ENCODE results near the gene CABLES1.
A peak's percentile ranks its signal among the peaks of the same experiment; 100 is the strongest.

Gene CABLES1

DNA sequence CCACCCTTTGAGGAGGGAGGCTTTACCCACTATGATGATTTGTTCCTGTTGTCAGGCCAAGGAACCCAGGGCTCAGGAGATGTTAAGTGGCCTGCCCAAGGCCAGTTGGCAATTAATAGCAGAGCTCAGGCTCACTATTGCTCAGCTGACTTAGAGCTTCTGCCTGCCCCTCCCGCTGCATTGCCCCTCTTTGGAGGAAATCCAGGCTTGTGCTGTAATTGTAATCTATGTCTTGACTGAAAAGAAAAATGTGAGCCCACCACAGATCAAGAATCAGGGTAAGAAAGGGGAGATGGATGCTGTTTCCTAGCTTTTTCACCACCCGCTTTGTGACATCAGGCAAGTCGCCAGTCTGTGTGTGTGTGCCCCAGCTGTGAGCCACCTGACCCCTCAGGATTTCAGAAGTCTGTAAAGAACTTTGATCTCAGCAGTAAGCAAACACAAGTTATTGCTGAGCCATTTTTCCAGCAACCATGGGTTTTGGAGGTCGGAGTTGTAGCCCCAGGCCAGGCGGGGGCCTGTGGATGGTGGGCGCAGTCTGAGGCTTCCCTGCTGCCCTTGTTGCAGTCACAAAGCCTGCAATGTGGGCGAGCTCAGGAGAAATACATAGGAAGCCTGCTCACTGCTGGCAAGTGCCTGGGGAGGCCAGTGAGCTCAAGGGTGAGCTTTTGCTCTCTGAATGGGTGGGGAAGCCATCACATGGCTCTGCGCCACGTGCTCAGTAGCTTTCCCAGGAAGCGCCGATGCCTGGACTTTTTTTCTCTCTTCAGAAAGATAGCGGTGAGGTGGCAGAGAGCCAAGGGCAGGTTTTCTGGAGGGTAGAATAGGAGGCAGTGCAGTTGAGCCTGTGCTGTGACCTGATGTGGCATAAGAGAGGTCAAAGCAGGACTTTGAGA lies 6.1 kb downstream of the CABLES1 start (continued):
- TF ChIP-seq ZNF221 (tag by site-specific recombination; IDR thresholded peaks at IDR 0.05; ENCODE audit: borderline replicate concordance) (no peak), ZBTB20 (tag by site-specific recombination; IDR thresholded peaks at IDR 0.05) (peak; percentile 59), ZIC2 (tag by site-specific recombination; IDR thresholded peaks at IDR 0.05) (peak; percentile 90), ZSCAN30 (tag by site-specific recombination; IDR thresholded peaks at IDR 0.05) (0 out of 2 replicates have a peak, but pooled peaks have one; percentile 2), GLI2 (tag by site-specific recombination; IDR thresholded peaks at IDR 0.05; ENCODE audit: borderline replicate concordance, low read depth) (no peak)
- TF ChIP-seq, protein P1, sequence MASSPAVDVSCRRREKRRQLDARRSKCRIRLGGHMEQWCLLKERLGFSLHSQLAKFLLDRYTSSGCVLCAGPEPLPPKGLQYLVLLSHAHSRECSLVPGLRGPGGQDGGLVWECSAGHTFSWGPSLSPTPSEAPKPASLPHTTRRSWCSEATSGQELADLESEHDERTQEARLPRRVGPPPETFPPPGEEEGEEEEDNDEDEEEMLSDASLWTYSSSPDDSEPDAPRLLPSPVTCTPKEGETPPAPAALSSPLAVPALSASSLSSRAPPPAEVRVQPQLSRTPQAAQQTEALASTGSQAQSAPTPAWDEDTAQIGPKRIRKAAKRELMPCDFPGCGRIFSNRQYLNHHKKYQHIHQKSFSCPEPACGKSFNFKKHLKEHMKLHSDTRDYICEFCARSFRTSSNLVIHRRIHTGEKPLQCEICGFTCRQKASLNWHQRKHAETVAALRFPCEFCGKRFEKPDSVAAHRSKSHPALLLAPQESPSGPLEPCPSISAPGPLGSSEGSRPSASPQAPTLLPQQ (tag by site-specific recombination; IDR thresholded peaks at IDR 0.05): peak; percentile 29; the same call in 1 of the 2 replicates
- TF ChIP-seq, protein P2, sequence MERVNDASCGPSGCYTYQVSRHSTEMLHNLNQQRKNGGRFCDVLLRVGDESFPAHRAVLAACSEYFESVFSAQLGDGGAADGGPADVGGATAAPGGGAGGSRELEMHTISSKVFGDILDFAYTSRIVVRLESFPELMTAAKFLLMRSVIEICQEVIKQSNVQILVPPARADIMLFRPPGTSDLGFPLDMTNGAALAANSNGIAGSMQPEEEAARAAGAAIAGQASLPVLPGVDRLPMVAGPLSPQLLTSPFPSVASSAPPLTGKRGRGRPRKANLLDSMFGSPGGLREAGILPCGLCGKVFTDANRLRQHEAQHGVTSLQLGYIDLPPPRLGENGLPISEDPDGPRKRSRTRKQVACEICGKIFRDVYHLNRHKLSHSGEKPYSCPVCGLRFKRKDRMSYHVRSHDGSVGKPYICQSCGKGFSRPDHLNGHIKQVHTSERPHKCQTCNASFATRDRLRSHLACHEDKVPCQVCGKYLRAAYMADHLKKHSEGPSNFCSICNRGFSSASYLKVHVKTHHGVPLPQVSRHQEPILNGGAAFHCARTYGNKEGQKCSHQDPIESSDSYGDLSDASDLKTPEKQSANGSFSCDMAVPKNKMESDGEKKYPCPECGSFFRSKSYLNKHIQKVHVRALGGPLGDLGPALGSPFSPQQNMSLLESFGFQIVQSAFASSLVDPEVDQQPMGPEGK (tag by site-specific recombination; IDR thresholded peaks at IDR 0.05): 0 out of 2 replicates have a peak, but pooled peaks have one; percentile 29

DNA sequence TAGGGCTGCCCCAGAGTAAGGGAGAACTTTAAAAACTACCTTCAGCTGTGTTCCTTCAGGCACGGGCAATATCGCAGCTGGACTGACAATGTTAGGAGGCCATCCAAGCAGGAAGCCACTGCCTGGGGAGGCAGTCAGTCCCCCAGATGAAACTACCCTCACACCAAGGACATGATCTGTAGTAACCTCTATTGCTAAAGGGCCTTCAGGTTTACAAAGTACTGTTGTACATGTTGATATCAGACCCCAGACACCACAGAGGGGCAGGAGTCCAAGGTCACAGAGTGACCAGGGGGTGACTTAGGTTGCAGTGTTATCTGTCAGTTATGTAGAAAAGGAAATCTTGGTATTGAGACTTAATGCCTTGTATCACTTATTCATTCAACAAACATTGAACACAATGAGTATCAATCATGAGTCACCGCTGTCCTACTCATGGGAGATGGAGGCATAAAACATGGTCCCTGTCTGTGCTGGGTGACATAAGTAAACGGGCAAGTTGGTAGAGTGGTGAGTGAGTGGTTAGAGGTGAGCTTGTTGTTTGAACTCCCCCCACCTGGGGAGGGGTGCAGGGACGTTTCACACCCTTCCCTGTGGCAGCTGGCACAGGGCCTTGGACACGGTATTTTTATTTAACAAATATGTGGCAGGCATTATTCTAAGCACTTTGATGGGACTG lies 7.1 kb downstream of the CABLES1 start:
- ChIA-PET POLR2A (no interaction called here), CTCF (interaction anchor here (1.1 to 1.5 kb wide), 2 partner anchors 11 to 17 kb away, joined by 4 read pairs; no protein-coding TSS in a partner anchor)
- Histone ChIP-seq H3K36me3 (ENCODE audit: control insufficient read depth in 2 of 2, insufficient read depth in 1 of 2, low read length in 2 of 2) (peaks cover 0 to 7% of the 10 kb centered on the region in 2 experiments; a peak in 2 of 3 replicates), H3K4me1 (ENCODE audit: control insufficient read depth, insufficient read depth, low read length) (peaks cover 29% of the 10 kb centered on the region), H3K27ac (ENCODE audit: extremely low read depth, low read depth, low read length) (no peak overlapping the region), H3K9me3 (ENCODE audit: control insufficient read depth, insufficient read depth, low read depth, low read length) (no peaks in the 10 kb centered on the region), H3K4me3 (ENCODE audit: low read depth, low read length) (no peak overlapping the region)
- TF ChIP-seq ZNF837 (tag by site-specific recombination; IDR thresholded peaks at IDR 0.05) (no peak), ZNF223 (tag by site-specific recombination; IDR thresholded peaks at IDR 0.05) (no peak), ZNF24 (tag by site-specific recombination; IDR thresholded peaks at IDR 0.05) (no peak), ZNF610 (tag by site-specific recombination; IDR thresholded peaks at IDR 0.05; ENCODE audit: borderline replicate concordance) (no peak), ZNF555 (tag by site-specific recombination; conservative IDR thresholded peaks at IDR 0.05) (no peak)
- TF ChIP-seq, protein P3, sequence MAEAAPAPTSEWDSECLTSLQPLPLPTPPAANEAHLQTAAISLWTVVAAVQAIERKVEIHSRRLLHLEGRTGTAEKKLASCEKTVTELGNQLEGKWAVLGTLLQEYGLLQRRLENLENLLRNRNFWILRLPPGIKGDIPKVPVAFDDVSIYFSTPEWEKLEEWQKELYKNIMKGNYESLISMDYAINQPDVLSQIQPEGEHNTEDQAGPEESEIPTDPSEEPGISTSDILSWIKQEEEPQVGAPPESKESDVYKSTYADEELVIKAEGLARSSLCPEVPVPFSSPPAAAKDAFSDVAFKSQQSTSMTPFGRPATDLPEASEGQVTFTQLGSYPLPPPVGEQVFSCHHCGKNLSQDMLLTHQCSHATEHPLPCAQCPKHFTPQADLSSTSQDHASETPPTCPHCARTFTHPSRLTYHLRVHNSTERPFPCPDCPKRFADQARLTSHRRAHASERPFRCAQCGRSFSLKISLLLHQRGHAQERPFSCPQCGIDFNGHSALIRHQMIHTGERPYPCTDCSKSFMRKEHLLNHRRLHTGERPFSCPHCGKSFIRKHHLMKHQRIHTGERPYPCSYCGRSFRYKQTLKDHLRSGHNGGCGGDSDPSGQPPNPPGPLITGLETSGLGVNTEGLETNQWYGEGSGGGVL (tag by site-specific recombination; IDR thresholded peaks at IDR 0.05): peak; percentile 60

DNA sequence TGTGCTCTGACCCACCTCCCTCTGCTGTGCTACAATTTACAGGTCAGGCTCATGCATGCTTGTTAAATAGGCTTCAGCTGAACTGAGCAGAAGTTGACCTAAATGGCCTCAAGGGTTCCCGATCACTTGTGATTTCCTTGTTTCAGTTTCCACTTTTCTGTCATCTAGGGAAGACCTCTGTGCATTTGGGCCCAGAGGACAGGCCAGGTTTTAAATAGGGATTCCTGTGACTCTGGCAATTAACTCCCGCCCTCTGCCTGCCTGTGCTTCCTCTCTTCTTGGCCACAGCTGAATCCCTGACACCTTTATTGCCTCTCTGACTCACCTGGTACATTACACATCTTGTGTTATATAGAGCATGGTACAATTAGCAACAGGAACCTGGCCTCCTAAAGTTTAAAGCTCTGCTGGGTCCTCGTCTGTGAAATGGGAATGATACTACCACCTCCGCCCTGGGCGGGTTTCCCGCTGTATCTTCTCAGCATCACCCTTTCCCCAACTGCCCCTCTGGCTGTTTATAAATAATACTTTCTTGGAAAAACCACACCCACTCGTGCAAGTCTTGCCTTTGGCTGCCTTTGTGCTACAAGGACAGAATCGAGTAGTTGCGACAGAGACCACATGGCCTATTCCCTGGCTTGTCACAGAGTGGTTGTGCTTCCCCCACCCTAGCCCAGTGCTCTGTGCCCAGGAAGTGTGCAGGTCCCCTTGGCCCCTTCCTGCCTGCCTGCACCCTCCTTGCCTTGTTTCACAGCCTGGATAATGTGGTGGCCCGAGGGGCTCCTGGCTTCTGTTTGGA lies 7.9 kb downstream of the CABLES1 start:
- H3K27ac ChIP-seq (ENCODE audit: extremely low read depth, low read depth, low read length): no peak overlapping the region
- CTCF ChIA-PET: interaction anchor here (0.7 kb wide), 1 partner anchor 36 kb away, joined by 4 read pairs; no protein-coding TSS in a partner anchor
- TF ChIP-seq ZFP37 (tag by site-specific recombination; IDR thresholded peaks at IDR 0.05): no peak
- TF ChIP-seq, protein P4, sequence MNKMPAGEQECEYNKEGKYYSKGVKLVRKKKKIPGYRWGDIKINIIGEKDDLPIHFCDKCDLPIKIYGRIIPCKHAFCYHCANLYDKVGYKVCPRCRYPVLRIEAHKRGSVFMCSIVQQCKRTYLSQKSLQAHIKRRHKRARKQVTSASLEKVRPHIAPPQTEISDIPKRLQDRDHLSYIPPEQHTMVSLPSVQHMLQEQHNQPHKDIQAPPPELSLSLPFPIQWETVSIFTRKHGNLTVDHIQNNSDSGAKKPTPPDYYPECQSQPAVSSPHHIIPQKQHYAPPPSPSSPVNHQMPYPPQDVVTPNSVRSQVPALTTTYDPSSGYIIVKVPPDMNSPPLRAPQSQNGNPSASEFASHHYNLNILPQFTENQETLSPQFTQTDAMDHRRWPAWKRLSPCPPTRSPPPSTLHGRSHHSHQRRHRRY (tag by site-specific recombination; IDR thresholded peaks at IDR 0.05): no peak
- TF ChIP-seq ZNF248 (tag by site-specific recombination; IDR thresholded peaks at IDR 0.05): no peak
- no peak for TF ChIP-seq ZNF785 (tag by site-specific recombination; IDR thresholded peaks at IDR 0.05)
- 0 out of 2 replicates have a peak, but pooled peaks have one; percentile 14 for TF ChIP-seq ZNF366 (tag by site-specific recombination; conservative IDR thresholded peaks at IDR 0.05)
- TF ChIP-seq SETDB1 (IDR thresholded peaks at IDR 0.05; ENCODE audit: insufficient read length, low read length): no peak
- TF ChIP-seq ZNF223 (tag by site-specific recombination; IDR thresholded peaks at IDR 0.05): peak; percentile 51; the same call in 1 of the 2 replicates
- peak; percentile 84 for TF ChIP-seq KLF1 (tag by site-specific recombination; IDR thresholded peaks at IDR 0.05)
- TF ChIP-seq ZNF76 (tag by site-specific recombination; IDR thresholded peaks at IDR 0.05; ENCODE audit: borderline replicate concordance, low read depth): no peak
- peak; percentile 41; the same call in 1 of the 2 replicates for TF ChIP-seq KLF9 (tag by site-specific recombination; IDR thresholded peaks at IDR 0.05; ENCODE audit: low read depth)
- TF ChIP-seq ZNF624 (tag by site-specific recombination; IDR thresholded peaks at IDR 0.05): no peak

More for the DNA sequence above, 7.9 kb downstream of the CABLES1 start:
- Histone ChIP-seq H3K9me3 (ENCODE audit: control insufficient read depth, insufficient read depth, low read depth, low read length) (no peaks in the 10 kb centered on the region), H3K4me1 (ENCODE audit: control insufficient read depth, insufficient read depth, low read length) (peaks cover 25% of the 10 kb centered on the region), H3K4me3 (ENCODE audit: low read depth, low read length) (no peak overlapping the region), H3K36me3 (ENCODE audit: control insufficient read depth in 2 of 2, insufficient read depth in 1 of 2, low read length in 2 of 2) (peaks cover 0 to 7% of the 10 kb centered on the region in 2 experiments; a peak in 2 of 3 replicates)
- POLR2A ChIA-PET: no interaction called here
